Mammary epithelial cell (primary cell): ENCODE measurements around the gene PRKCA.

ENCODE experiments used
- EZH2 ChIP-seq: IDR thresholded peaks from 2 replicates; pipeline ENCODE4 v1.6.1; 2012; ENCODE audit warnings: low read length, inconsistent platforms, borderline replicate concordance
- TF ChIP-seq, protein P1 (sequence below), 2 donors: IDR thresholded peaks in 1 of 2; conservative IDR thresholded peaks in 1 of 2; 2 replicates each; pipeline ENCODE4 v1.5.1; 2011 to 2012; ENCODE audit warnings: inconsistent platforms in 2 of 2, low read length in 2 of 2, mild to moderate bottlenecking in 2 of 2, control low read depth in 1 of 2, low read depth in 1 of 2; ENCODE audit not compliant: insufficient read depth in 1 of 2; ENCODE audit errors: extremely low read depth in 1 of 2

- TF ChIP-seq, protein P1, sequence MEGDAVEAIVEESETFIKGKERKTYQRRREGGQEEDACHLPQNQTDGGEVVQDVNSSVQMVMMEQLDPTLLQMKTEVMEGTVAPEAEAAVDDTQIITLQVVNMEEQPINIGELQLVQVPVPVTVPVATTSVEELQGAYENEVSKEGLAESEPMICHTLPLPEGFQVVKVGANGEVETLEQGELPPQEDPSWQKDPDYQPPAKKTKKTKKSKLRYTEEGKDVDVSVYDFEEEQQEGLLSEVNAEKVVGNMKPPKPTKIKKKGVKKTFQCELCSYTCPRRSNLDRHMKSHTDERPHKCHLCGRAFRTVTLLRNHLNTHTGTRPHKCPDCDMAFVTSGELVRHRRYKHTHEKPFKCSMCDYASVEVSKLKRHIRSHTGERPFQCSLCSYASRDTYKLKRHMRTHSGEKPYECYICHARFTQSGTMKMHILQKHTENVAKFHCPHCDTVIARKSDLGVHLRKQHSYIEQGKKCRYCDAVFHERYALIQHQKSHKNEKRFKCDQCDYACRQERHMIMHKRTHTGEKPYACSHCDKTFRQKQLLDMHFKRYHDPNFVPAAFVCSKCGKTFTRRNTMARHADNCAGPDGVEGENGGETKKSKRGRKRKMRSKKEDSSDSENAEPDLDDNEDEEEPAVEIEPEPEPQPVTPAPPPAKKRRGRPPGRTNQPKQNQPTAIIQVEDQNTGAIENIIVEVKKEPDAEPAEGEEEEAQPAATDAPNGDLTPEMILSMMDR (conservative IDR thresholded peaks at IDR 0.05 in 1 of 2, IDR thresholded peaks at IDR 0.05 in 1 of 2; ENCODE audit: extremely low read depth in 1 of 2, insufficient read depth in 1 of 2, low read depth in 1 of 2, low read length in 2 of 2): no peak
- no peak for TF ChIP-seq EZH2
Observed at GRCh38 chr17:66614469-66614868, 312.1 kb downstream of the PRKCA start.
